Measurements from ENCODE around the gene FHAD1. TPM values are rescaled to one million over a fixed set of nuclear protein-coding genes. Genes with fewer than 3 reads are reported as not detected.
A peak's percentile ranks its signal among the peaks of the same experiment; 100 is the strongest.

FHAD1 gene
- total RNA-seq, 4 donors from 2014 or later = under 0.01 to 0.26 (median 0.06) TPM; not detected in 1

DNA sequence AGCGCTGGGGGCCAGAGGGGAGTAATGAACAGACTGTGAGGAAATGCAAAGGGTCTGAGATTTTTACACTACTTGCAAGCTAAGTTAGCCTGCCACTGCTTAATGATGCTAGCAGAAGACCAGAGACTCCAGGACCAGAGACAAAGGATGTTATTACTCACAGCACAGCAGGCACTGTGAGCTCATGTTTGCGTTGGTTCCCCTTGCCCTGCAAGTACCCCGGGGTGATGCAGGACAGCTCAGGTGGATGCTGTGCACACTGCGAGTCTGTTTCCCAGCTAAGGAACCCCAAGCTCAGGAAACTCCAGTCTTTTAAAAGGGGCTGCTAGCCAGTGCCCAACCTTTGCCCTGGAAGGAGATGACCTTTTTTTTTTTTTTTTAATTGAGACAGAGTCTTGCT, 1.2 kb downstream of the FHAD1 start:
- H3K27ac ChIP-seq (replicated peaks in 1 of 4) = no peak overlapping the region
- peaks cover 10 to 42% (median 37%) of the 10 kb centered on the region in 4 donors for H3K4me1 ChIP-seq
- H3K9me3 ChIP-seq = no peaks in the 10 kb centered on the region
- no peaks in the 10 kb centered on the region for H3K36me3 ChIP-seq
- no peak overlapping the region for H3K4me3 ChIP-seq
- WGBS = 93% methylated on average over 4 of the region's 4 CpGs
- TF ChIP-seq CTCF (IDR thresholded peaks at IDR 0.05) (no peak), EP300 (IDR thresholded peaks at IDR 0.05) (no peak)
- intact Hi-C loops (cut with DNase I) = no loop called here
- DNase-seq (ENCODE audit: extremely low spot score) = no peak
- H3K27me3 ChIP-seq = no peaks in the 10 kb centered on the region

GRCh38 chr1:15249081-15249480, 2.1 kb downstream of the FHAD1 start:
- H3K27me3 ChIP-seq = no peaks in the 10 kb centered on the region
- H3K36me3 ChIP-seq = no peaks in the 10 kb centered on the region
- peaks cover 10 to 34% (median 29%) of the 10 kb centered on the region in 4 donors for H3K4me1 ChIP-seq
- no peak for DNase-seq (ENCODE audit: extremely low spot score)
- intact Hi-C loops (cut with DNase I) = no loop called here
- no peak overlapping the region for H3K4me3 ChIP-seq
- no peaks in the 10 kb centered on the region for H3K9me3 ChIP-seq
- 57% methylated on average over 5 of the region's 5 CpGs for WGBS
- no peak overlapping the region for H3K27ac ChIP-seq (replicated peaks in 1 of 4)
- TF ChIP-seq POLR2A (IDR thresholded peaks at IDR 0.05; ENCODE audit: low read depth) = no peak
- TF ChIP-seq POLR2AphosphoS5 (IDR thresholded peaks at IDR 0.05) = no peak
- no peak for TF ChIP-seq CTCF (IDR thresholded peaks at IDR 0.05)
- no peak for TF ChIP-seq EP300 (IDR thresholded peaks at IDR 0.05)

DNA sequence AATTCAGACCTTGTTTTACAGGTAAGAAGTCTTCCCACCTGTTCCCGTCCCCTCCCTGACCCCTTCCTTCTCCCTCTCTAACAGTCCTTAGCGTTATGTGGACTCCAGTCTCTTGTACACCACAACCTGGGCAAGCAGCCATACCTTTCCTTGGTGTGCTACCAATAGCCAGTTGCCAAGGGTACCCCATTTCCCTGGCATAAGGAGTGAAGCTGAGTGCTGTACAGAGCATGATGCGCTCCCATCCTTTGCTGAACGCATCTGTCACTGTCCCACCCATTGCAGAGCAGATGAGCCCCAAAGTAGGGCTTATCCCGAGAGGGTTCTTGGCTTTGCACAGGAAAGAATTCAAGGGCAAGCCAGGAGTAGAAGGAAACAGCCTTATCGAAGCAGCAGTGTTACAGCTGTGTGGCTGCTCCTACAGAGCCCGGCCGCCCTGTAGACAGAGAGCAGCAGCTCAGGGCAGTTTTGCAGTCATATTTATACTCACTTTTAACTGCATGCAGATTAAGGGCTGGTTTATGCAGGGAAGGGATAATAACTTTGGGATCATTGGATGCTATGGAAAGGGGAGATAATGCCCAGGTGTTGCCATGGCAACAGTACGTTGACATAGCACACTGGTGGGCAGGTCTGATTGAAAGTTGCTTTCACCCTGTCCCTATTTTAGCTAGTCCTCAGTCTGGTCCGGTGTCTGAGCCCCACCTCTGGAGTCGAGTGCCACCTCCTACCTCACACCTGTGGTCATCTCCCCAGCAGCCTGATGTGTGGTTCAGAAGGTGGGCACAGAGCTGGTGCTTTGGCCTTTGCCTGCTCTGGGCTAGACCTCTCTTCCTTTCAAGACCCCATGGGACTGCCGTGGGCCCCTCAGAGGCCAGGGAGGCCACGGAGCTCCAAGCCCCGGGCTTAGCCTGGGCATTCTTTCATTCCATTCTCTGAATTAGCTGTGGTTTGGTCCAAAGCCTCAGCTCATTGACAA, 5.1 kb downstream of the FHAD1 start:
- Histone ChIP-seq H3K27me3 (no peaks in the 10 kb centered on the region), H3K9me3 (no peaks in the 10 kb centered on the region), H3K4me1 (peaks cover 6 to 11% (median 8%) of the 10 kb centered on the region in 4 donors), H3K36me3 (no peaks in the 10 kb centered on the region), H3K27ac (replicated peaks in 1 of 4) (no peak overlapping the region), H3K4me3 (no peak overlapping the region)
- peak; percentile 57 for DNase-seq (ENCODE audit: extremely low spot score)
- intact Hi-C loops (cut with DNase I) = no loop called here
- TF ChIP-seq CTCF (IDR thresholded peaks at IDR 0.05) (no peak), POLR2AphosphoS5 (IDR thresholded peaks at IDR 0.05) (no peak), POLR2A (IDR thresholded peaks at IDR 0.05; ENCODE audit: low read depth) (no peak), EP300 (IDR thresholded peaks at IDR 0.05) (no peak)
- WGBS = 90% methylated on average over 12 of the region's 14 CpGs

GRCh38 chr1:15254559-15254958, 7.5 kb downstream of the FHAD1 start:
- Histone ChIP-seq H3K4me3 (no peak overlapping the region), H3K9me3 (no peaks in the 10 kb centered on the region), H3K27ac (replicated peaks in 1 of 4) (no peak overlapping the region), H3K27me3 (no peaks in the 10 kb centered on the region), H3K36me3 (no peaks in the 10 kb centered on the region), H3K4me1 (peaks cover 8 to 16% (median 13%) of the 10 kb centered on the region in 4 donors)
- intact Hi-C loops (cut with DNase I) = no loop called here
- TF ChIP-seq POLR2AphosphoS5 (IDR thresholded peaks at IDR 0.05) = no peak
- no peak for TF ChIP-seq CTCF (IDR thresholded peaks at IDR 0.05)
- TF ChIP-seq POLR2A (IDR thresholded peaks at IDR 0.05; ENCODE audit: low read depth) = no peak
- no peak for TF ChIP-seq EP300 (IDR thresholded peaks at IDR 0.05)
- DNase-seq (ENCODE audit: extremely low spot score) = no peak
- WGBS = 37% methylated on average over 2 of the region's 2 CpGs

Measured in esophagus muscularis mucosa (tissue), 4 donors.